Measurements from ENCODE around the gene GOPC. TPM values are rescaled to one million over a fixed set of nuclear protein-coding genes. Genes with fewer than 3 reads are reported as not detected.
"Not testable (repeated sequence)": the region's sequence is repeated elsewhere in the genome, so short reads cannot be mapped to it uniquely, and the experiment has no call there.

The GOPC gene
- total RNA-seq = 10 to 100 TPM; 14.9 to 54.5 TPM
- polyA plus RNA-seq = 10 to 100 TPM; 11.4 to 13.8 TPM
- long read RNA-seq, donor 1, full-length matches to known transcripts = 14 of 38 reads
- long read RNA-seq, donor 1, partial matches to known transcripts = 24 of 38 reads
- long read RNA-seq, donor 1, other reads (novel, unspliced or antisense) = 0 of 38 reads
- long read RNA-seq, donor 2, full-length matches to known transcripts = 1 of 22 reads
- long read RNA-seq, donor 2, partial matches to known transcripts = 21 of 22 reads
- long read RNA-seq, donor 2, other reads (novel, unspliced or antisense) = 0 of 22 reads
- long read RNA-seq, donor 3, full-length matches to known transcripts = 3 of 20 reads
- long read RNA-seq, donor 3, partial matches to known transcripts = 17 of 20 reads
- long read RNA-seq, donor 3, other reads (novel, unspliced or antisense) = 0 of 20 reads
- long read RNA-seq, donor 4, full-length matches to known transcripts = 1 of 14 reads
- long read RNA-seq, donor 4, partial matches to known transcripts = 13 of 14 reads
- long read RNA-seq, donor 4, other reads (novel, unspliced or antisense) = 0 of 14 reads
- long read RNA-seq, donor 5, full-length matches to known transcripts = 5 of 33 reads
- long read RNA-seq, donor 5, partial matches to known transcripts = 28 of 33 reads
- long read RNA-seq, donor 5, other reads (novel, unspliced or antisense) = 0 of 33 reads

GRCh38 chr6:117602151-117602898 lies at the start of gene GOPC:
Gene GOPC (minus strand): TSS chr6:117602511. CDS start chr6:117602288, 223 bp downstream.
- peak within 1 kb of the TSS; percentile 88 to 96 for H3K27ac ChIP-seq (ENCODE audit: low read depth in 1 of 2, low read length in 1 of 2)
- H3K9me3 ChIP-seq (ENCODE audit: control insufficient read depth in 4 of 4, insufficient read depth in 3 of 4, low read length in 3 of 4) = peaks cover 0 to 3% (median 0%) of the 10 kb centered on the region in 4 donors
- DNase-seq (peak; percentile 97 to 99 (median 99)), ATAC-seq (ENCODE audit: insufficient read depth, low FRiP score) (peak; percentile 99)
- H3K27me3 ChIP-seq (ENCODE audit: control insufficient read depth in 3 of 3, insufficient read depth in 3 of 3, low read length in 2 of 3) = no peaks in the 10 kb centered on the region
- WGBS, 2 donors = 0% methylated on average over 59 to 60 of the region's 60 CpGs
- no peak for TF ChIP-seq CTCF (IDR thresholded peaks at IDR 0.05; ENCODE audit: control extremely low read depth, extremely low read depth)
- peak within 1 kb of the TSS; percentile 91 for H3K4me3 ChIP-seq
- H3K4me1 ChIP-seq (ENCODE audit: control insufficient read depth in 5 of 5, insufficient read depth in 5 of 5, low read length in 5 of 5) = peaks cover 0 to 17% (median 5%) of the 10 kb centered on the region in 5 donors
- peaks cover 0 to 20% (median 7%) of the 10 kb centered on the region in 4 donors for H3K36me3 ChIP-seq (ENCODE audit: control insufficient read depth in 4 of 4, insufficient read depth in 4 of 4, low read length in 4 of 4)
- H3K9ac ChIP-seq (ENCODE audit: insufficient read depth in 1 of 2, low read length in 2 of 2) = peak within 1 kb of the TSS; percentile 66 to 92

GRCh38 chr6:117651984-117652383 lies 49.7 kb upstream of the GOPC start:
- DNase-seq; H3K9me3 ChIP-seq (ENCODE audit: control insufficient read depth in 4 of 4, insufficient read depth in 3 of 4, low read length in 3 of 4); ATAC-seq (ENCODE audit: insufficient read depth, low FRiP score); H3K4me1 ChIP-seq (ENCODE audit: control insufficient read depth in 5 of 5, insufficient read depth in 5 of 5, low read length in 5 of 5); H3K27me3 ChIP-seq (ENCODE audit: control insufficient read depth in 3 of 3, insufficient read depth in 3 of 3, low read length in 2 of 3); H3K36me3 ChIP-seq (ENCODE audit: control insufficient read depth in 4 of 4, insufficient read depth in 4 of 4, low read length in 4 of 4); H3K9ac ChIP-seq (ENCODE audit: insufficient read depth in 1 of 2, low read length in 2 of 2); H3K27ac ChIP-seq (ENCODE audit: low read depth in 1 of 2, low read length in 1 of 2); H3K4me3 ChIP-seq: not testable (repeated sequence)
- WGBS, 2 donors = 76% methylated on average over 3 of the region's 3 CpGs

GRCh38 chr6:117642976-117643375 lies 40.7 kb upstream of the GOPC start:
- no peak overlapping the region for H3K27ac ChIP-seq (ENCODE audit: low read depth in 1 of 2, low read length in 1 of 2)
- H3K4me3 ChIP-seq = no peak overlapping the region

More at GRCh38 chr6:117642976-117643375, 40.7 kb upstream of the GOPC start:
- H3K9me3 ChIP-seq (ENCODE audit: control insufficient read depth in 4 of 4, insufficient read depth in 3 of 4, low read length in 3 of 4) = peaks cover 0 to 3% (median 1%) of the 10 kb centered on the region in 4 donors
- H3K36me3 ChIP-seq (ENCODE audit: control insufficient read depth in 4 of 4, insufficient read depth in 4 of 4, low read length in 4 of 4) = no peaks in the 10 kb centered on the region
- no peak for TF ChIP-seq CTCF (IDR thresholded peaks at IDR 0.05; ENCODE audit: control extremely low read depth, extremely low read depth)
- 91 to 99% methylated on average over 2 of the region's 2 CpGs for whole genome bisulfite sequencing, 2 donors
- DNase-seq (no peak), ATAC-seq (ENCODE audit: insufficient read depth, low FRiP score) (no peak)
- H3K9ac ChIP-seq (ENCODE audit: insufficient read depth in 1 of 2, low read length in 2 of 2) = no peak overlapping the region
- H3K4me1 ChIP-seq (ENCODE audit: control insufficient read depth in 5 of 5, insufficient read depth in 5 of 5, low read length in 5 of 5) = no peaks in the 10 kb centered on the region
- no peaks in the 10 kb centered on the region for H3K27me3 ChIP-seq (ENCODE audit: control insufficient read depth in 3 of 3, insufficient read depth in 3 of 3, low read length in 2 of 3)

Data from lung (tissue), 16 donors.